B cell (primary cell): ENCODE measurements around the gene NELL2. TPM values are rescaled to one million over a fixed set of nuclear protein-coding genes. Genes with fewer than 3 reads are reported as not detected.

Experiments used
- ATAC-seq: fragments of 200-7000 bp; cut with Tn5 transposase; one replicate; pipeline ENCODE4 v1.10.0; 2021; ENCODE audit warnings: low read depth, mild to moderate bottlenecking, moderate number of reproducible peaks, moderate library complexity
- CTCF ChIA-PET: fragments of 350-600 bp; sonication (Branson Sonifier 250); formaldehyde crosslinking; loops from one replicate; lab custom pipeline; 2021; ENCODE audit warnings: antibody characterized with exemption, inconsistent platforms; lab: Charles Lee
- POLR2A ChIA-PET: fragments of 350-600 bp; sonication (Branson Sonifier 250); formaldehyde crosslinking; loops from one replicate; lab custom pipeline; 2021; ENCODE audit warnings: antibody characterized with exemption; lab: Charles Lee
- DNase-seq: peaks from one replicate; pipeline ENCODE4 v3.0.0; 2013
- H2AFZ ChIP-seq: 2 replicates; pipeline ENCODE4 v1.6.1; 2012; ENCODE audit warnings: mild to moderate bottlenecking, low read depth, low read length; ENCODE audit not compliant: insufficient read depth, poor library complexity, severe bottlenecking
- H3K27ac ChIP-seq, 2 donors: 1 replicate in 1 of 2; 2 replicates in 1 of 2; pipeline ENCODE4 v1.5.1; 2012 to 2013; ENCODE audit warnings: low read length in 2 of 2, mild to moderate bottlenecking in 2 of 2, moderate library complexity in 1 of 2
- H3K27me3 ChIP-seq, 4 experiments: fragments of 200-600 bp in 1 of 4; sonication (generic) in 1 of 4; replicated peaks in 1 of 4; 1 replicate in 2 of 4; 2 replicates in 2 of 4; pipeline versions ENCODE4 v1.6.1 to v1.7.0; 2013 to 2016; ENCODE audit warnings: low read length in 3 of 4, mild to moderate bottlenecking in 2 of 4, mixed read lengths in 1 of 4, moderate library complexity in 1 of 4; ENCODE audit not compliant: insufficient read depth in 4 of 4, control insufficient read depth in 3 of 4; ENCODE audit errors: control extremely low read depth in 1 of 4
- H3K36me3 ChIP-seq, 2 experiments: replicated peaks in 1 of 2; 1 replicate in 1 of 2; 2 replicates in 1 of 2; pipeline versions ENCODE4 v1.6.1 to v1.7.1; 2013; ENCODE audit warnings: low read length in 1 of 2; ENCODE audit not compliant: insufficient read depth in 2 of 2, control insufficient read depth in 1 of 2; ENCODE audit errors: control extremely low read depth in 1 of 2, extremely low read depth in 1 of 2
- H3K4me1 ChIP-seq, 2 donors: fragments of 200-600 bp in 1 of 2; sonication (generic) in 1 of 2; 1 replicate in 1 of 2; 2 replicates in 1 of 2; pipeline versions ENCODE4 v1.5.1 to v1.6.1; 2013 to 2017; ENCODE audit warnings: low read length in 2 of 2; ENCODE audit not compliant: control insufficient read depth in 2 of 2, insufficient read depth in 2 of 2
- H3K4me2 ChIP-seq: replicated peaks from 2 replicates; pipeline ENCODE3; 2012; ENCODE audit warnings: mild to moderate bottlenecking, low read depth, low read length; ENCODE audit not compliant: poor library complexity, severe bottlenecking
- H3K4me3 ChIP-seq, 5 experiments: fragments of 200-600 bp in 1 of 5; sonication (generic) in 1 of 5; 1 replicate in 3 of 5; 2 replicates in 2 of 5; pipeline versions ENCODE4 v1.5.1 to v1.7.0; 2011 to 2016; ENCODE audit warnings: low read length in 4 of 5, mild to moderate bottlenecking in 4 of 5, low read depth in 2 of 5, control low read depth in 1 of 5, moderate library complexity in 1 of 5; ENCODE audit not compliant: insufficient read depth in 1 of 5; ENCODE audit errors: control extremely low read depth in 1 of 5, extremely low read depth in 1 of 5
- H3K79me2 ChIP-seq: fragments of 200-600 bp; sonication (generic); one replicate; pipeline ENCODE4 v1.6.0; 2016; ENCODE audit warnings: low read length; ENCODE audit not compliant: control insufficient read depth, insufficient read depth
- H3K9ac ChIP-seq: fragments of 200-600 bp; sonication (generic); 2 replicates; pipeline ENCODE4 v1.6.1; 2017; ENCODE audit warnings: mild to moderate bottlenecking, low read length, moderate library complexity
- H3K9me3 ChIP-seq, 3 donors: one replicate each; pipeline versions ENCODE4 v1.6.1 to v1.7.1; 2013; ENCODE audit warnings: low read length in 2 of 3; ENCODE audit not compliant: control insufficient read depth in 2 of 3, insufficient read depth in 1 of 3; ENCODE audit errors: control extremely low read depth in 1 of 3
- H4K20me1 ChIP-seq: 2 replicates; pipeline ENCODE4 v1.6.0; 2012; ENCODE audit warnings: mild to moderate bottlenecking, low read length; ENCODE audit not compliant: insufficient read depth, control insufficient read depth, poor library complexity, severe bottlenecking
- H3K27ac Mint-ChIP-seq: one replicate; pipeline ENCODE4 v1.8.0; 2021; ENCODE audit warnings: mixed read lengths
- H3K27me3 Mint-ChIP-seq: one replicate; pipeline ENCODE4 v1.8.0; 2021; ENCODE audit warnings: mixed read lengths
- H3K4me1 Mint-ChIP-seq: one replicate; pipeline ENCODE4 v1.8.0; 2021; ENCODE audit warnings: mixed read lengths
- H3K4me3 Mint-ChIP-seq: one replicate; pipeline ENCODE4 v1.8.0; 2021; ENCODE audit warnings: mixed read lengths
- H3K9me3 Mint-ChIP-seq: one replicate; pipeline ENCODE4 v1.8.0; 2022; ENCODE audit warnings: mixed read lengths; ENCODE audit not compliant: insufficient read depth
- CTCF ChIP-seq: fragments of 200-600 bp; IDR thresholded peaks from one replicate; pipeline ENCODE4 v1.8.0; 2022; ENCODE audit warnings: antibody characterized with exemption, mild to moderate bottlenecking
- EZH2 ChIP-seq: IDR thresholded peaks from 2 replicates; pipeline ENCODE4 v1.6.1; 2012; ENCODE audit warnings: borderline replicate concordance, low read depth, mild to moderate bottlenecking, moderate library complexity, low read length; ENCODE audit not compliant: insufficient read depth, poor library complexity, severe bottlenecking
- WGBS: methylation state at CpG from one replicate; pipeline ENCODE4 v1.1.5; 2013; ENCODE audit warnings: missing lambda C conversion rate; ENCODE audit not compliant: insufficient coverage; 5-methylcytosine and 5-hydroxymethylcytosine counted together
- intact Hi-C: fragments of 100-400 bp; cut with micrococcal nuclease; formaldehyde crosslinking; loops from one replicate; pipeline ENCODE4 v1.10.0; 2022
- polyA plus RNA-seq: library from polyadenylated mRNA; depleted of rRNA; stranded (reverse); fragments of >200 nt; gene quantifications from 2 replicates; pipeline ENCODE4 v1.2.3, GENCODE V29; 2012
- total RNA-seq, 2 donors: library from RNA; stranded (reverse); fragments of 120-200 nt in 1 of 2; gene quantifications; 1 replicate in 1 of 2; 2 replicates in 1 of 2; pipeline versions ENCODE4 v1.2.3 to v1.2.4, GENCODE V29; 2013 to 2022

Gene NELL2
- total and polyA plus RNA-seq, 2 donors (not counting 1 experiment from before 2014, with no cell fraction given) = 0.22 TPM; not detected in 1

GRCh38 chr12:44509471-44509870, 366.6 kb downstream of the NELL2 start:
- no peaks in the 10 kb centered on the region for H3K79me2 ChIP-seq
- intact Hi-C loops = no loop called here
- H3K4me1 Mint-ChIP-seq = no peaks in the 10 kb centered on the region
- CTCF ChIA-PET = no interaction called here
- no peaks in the 10 kb centered on the region for H4K20me1 ChIP-seq
- POLR2A ChIA-PET = no interaction called here
- ATAC-seq (no peak), DNase-seq (no peak)
- no peak overlapping the region for H3K27ac Mint-ChIP-seq
- no peak overlapping the region for H3K4me3 ChIP-seq
- WGBS = no CpG with 5 or more reads among the region's 2 CpGs
- H3K4me2 ChIP-seq = no peak overlapping the region
- peaks cover 0 to 1% (median 0%) of the 10 kb centered on the region in 3 donors for H3K9me3 ChIP-seq
- no peaks in the 10 kb centered on the region for H3K4me1 ChIP-seq
- no peak overlapping the region for H2AFZ ChIP-seq
- no peak overlapping the region for H3K9ac ChIP-seq
- no peak for TF ChIP-seq CTCF
- no peak for TF ChIP-seq EZH2
- no peak overlapping the region for H3K27ac ChIP-seq
- H3K9me3 Mint-ChIP-seq = no peaks in the 10 kb centered on the region
- no peaks in the 10 kb centered on the region for H3K27me3 Mint-ChIP-seq
- H3K36me3 ChIP-seq = no peaks in the 10 kb centered on the region
- no peak overlapping the region for H3K4me3 Mint-ChIP-seq
- H3K27me3 ChIP-seq = no peaks in the 10 kb centered on the region

DNA sequence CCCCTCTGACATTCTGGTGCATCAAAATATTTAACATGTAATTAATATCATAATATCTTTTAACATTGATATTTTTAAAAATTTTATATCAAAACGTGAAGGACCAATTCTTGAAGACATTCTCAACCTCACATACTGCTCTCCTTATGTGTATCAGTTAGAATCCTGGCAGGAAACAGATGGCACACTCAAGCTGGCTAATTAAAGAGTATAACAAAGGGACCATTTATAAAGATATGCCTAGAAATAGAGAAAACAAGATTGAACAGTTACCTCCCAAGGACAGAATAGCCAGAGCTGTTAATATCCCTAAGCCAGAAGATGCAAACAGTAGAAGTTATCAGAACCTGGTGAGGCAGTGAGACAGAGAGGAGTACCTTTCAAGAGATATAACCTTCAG, 368.7 kb downstream of the NELL2 start:
- CTCF ChIA-PET = no interaction called here
- H3K9me3 ChIP-seq = peaks cover 0 to 4% (median 1%) of the 10 kb centered on the region in 3 donors
- Mint-ChIP-seq H3K9me3 (no peaks in the 10 kb centered on the region), H3K4me1 (no peaks in the 10 kb centered on the region), H3K27me3 (no peaks in the 10 kb centered on the region), H3K4me3 (no peak overlapping the region), H3K27ac (no peak overlapping the region)
- no peaks in the 10 kb centered on the region for H3K36me3 ChIP-seq
- TF ChIP-seq EZH2 (no peak), CTCF (no peak)
- H3K27me3 ChIP-seq = no peaks in the 10 kb centered on the region
- no peaks in the 10 kb centered on the region for H3K4me1 ChIP-seq
- H2AFZ ChIP-seq = no peak overlapping the region
- DNase-seq = no peak
- no peak overlapping the region for H3K27ac ChIP-seq
- no peak overlapping the region for H3K4me3 ChIP-seq
- no peaks in the 10 kb centered on the region for H3K79me2 ChIP-seq
- intact Hi-C loops = no loop called here
- H3K9ac ChIP-seq = no peak overlapping the region
- ATAC-seq = no peak
- POLR2A ChIA-PET = no interaction called here
- no peak overlapping the region for H3K4me2 ChIP-seq
- no peaks in the 10 kb centered on the region for H4K20me1 ChIP-seq
- no CpG with 5 or more reads among the region's 1 CpG for WGBS
